IPS DF 4.7 (cell line): ENCODE measurements around the gene SMARCA1.
"Not testable (repeated sequence)": the region's sequence is repeated elsewhere in the genome, so short reads cannot be mapped to it uniquely, and the experiment has no call there.

ENCODE experiments used
- DNase-seq: peaks from one replicate; pipeline ENCODE4 v3.0.0-alpha.2; 2013; ENCODE audit warnings: low spot score; ENCODE audit errors: extremely low read depth

SMARCA1 gene, protein sequence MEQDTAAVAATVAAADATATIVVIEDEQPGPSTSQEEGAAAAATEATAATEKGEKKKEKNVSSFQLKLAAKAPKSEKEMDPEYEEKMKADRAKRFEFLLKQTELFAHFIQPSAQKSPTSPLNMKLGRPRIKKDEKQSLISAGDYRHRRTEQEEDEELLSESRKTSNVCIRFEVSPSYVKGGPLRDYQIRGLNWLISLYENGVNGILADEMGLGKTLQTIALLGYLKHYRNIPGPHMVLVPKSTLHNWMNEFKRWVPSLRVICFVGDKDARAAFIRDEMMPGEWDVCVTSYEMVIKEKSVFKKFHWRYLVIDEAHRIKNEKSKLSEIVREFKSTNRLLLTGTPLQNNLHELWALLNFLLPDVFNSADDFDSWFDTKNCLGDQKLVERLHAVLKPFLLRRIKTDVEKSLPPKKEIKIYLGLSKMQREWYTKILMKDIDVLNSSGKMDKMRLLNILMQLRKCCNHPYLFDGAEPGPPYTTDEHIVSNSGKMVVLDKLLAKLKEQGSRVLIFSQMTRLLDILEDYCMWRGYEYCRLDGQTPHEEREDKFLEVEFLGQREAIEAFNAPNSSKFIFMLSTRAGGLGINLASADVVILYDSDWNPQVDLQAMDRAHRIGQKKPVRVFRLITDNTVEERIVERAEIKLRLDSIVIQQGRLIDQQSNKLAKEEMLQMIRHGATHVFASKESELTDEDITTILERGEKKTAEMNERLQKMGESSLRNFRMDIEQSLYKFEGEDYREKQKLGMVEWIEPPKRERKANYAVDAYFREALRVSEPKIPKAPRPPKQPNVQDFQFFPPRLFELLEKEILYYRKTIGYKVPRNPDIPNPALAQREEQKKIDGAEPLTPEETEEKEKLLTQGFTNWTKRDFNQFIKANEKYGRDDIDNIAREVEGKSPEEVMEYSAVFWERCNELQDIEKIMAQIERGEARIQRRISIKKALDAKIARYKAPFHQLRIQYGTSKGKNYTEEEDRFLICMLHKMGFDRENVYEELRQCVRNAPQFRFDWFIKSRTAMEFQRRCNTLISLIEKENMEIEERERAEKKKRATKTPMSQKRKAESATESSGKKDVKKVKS

DNA sequence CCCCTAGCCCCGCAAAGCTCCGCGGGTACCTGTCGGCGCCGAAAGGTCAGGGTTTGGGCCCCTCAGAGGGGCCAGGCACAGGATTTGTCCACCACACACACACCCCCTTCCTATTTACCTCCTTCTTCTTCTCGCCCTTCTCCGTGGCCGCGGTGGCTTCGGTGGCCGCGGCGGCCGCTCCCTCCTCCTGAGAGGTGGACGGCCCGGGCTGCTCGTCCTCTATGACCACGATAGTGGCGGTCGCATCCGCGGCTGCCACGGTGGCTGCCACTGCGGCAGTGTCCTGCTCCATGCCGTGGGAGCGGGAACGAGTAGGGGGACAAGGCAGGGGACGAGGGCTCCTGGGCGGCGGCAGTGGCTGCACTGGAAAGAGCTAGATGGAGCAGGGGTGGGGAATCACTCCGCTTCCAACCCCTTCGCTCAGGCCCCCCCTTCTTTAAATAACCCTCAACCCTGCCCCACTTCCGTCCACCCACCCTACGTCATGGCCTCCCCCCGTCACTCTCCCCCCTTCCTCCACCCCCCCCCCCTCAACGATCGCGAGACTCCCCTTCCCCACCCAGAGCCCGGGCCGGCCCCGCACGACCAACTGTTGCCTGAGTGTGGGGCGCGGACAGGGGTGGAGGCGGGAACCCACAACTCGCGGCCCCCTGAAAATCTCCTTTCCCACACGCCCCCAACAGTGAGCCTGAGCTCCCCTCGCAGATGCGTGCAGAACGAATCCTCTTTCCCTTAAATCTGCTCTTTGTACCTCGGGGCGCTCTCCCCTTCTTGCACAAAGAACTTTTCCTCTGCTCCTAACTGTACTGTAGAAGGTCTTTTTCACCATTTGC, at the start of gene SMARCA1:
SMARCA1 (minus strand) TSS at position 412 of the 833 bp plus-strand sequence; CDS start at position 292, 120 bp downstream.
- DNase-seq = no peak

- DNase-seq = no peak
Observed at GRCh38 chrX:129572422-129572821, 49.1 kb upstream of the SMARCA1 start.

GRCh38 chrX:129568349-129568748, 45.1 kb upstream of the SMARCA1 start:
- no peak for DNase-seq

DNA sequence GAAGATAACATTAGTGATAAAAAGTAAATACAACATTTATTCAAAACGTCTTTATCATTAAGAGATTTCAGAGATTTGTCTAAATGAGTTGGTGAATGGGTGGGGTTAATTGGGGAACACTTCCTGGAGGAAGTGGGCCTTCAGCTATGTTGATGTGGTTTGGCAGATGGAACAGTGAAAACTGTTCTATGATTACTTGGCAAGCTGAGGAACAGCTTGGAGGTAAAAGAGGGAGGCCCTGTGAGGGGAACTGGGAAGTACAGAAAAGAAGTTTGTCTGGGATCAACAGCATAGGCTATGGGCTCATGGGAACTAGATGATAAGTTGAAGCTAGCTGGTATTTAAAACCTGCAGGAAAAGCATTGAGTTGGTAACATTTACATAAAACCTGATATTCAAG, 42.8 kb upstream of the SMARCA1 start:
- DNase-seq = no peak

DNA sequence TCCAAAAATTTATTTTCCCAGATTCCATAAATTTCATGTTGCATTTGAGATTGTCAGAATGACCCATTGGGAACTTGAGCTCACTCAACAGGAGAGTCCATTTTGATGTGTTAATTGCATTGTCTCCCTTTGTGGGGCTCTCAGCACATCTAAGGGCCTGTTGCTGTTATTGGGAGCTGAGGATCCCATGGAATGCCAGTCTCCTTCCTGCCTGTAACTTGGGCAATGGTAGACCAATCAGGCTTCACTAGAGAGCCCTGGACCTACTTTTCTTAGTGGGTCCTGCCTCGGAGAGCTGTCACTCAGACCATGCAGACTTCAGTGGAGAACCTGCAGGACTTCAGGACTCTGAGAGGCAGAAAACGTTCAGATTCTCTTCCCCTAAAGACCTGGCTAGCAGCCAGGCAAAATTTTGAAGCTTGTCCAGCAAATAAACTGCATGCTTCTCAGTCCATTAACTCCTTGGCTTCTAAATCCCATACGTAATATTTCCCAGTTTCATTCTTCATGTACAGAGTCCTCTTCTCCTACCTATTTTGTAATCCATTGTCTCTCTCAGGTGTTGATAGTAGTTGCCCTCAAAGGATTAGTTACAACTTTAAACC, 41.9 kb upstream of the SMARCA1 start:
- peak; percentile 19 for DNase-seq

DNA sequence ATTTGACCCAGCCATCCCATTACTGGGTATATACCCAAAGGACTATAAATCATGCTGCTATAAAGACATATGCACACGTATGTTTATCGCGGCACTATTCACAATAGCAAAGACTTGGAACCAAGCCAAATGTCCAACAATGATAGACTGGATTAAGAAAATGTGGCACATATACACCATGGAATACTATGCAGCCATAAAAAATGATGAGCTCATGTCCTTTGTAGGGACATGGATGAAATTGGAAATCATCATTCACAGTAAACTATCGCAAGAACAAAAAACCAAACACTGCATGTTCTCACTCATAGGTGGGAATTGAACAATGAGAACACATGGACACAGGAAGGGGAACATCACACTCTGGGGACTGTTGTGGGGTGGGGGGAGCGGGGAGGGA, 41.1 kb upstream of the SMARCA1 start:
- not testable (repeated sequence) for DNase-seq

DNA sequence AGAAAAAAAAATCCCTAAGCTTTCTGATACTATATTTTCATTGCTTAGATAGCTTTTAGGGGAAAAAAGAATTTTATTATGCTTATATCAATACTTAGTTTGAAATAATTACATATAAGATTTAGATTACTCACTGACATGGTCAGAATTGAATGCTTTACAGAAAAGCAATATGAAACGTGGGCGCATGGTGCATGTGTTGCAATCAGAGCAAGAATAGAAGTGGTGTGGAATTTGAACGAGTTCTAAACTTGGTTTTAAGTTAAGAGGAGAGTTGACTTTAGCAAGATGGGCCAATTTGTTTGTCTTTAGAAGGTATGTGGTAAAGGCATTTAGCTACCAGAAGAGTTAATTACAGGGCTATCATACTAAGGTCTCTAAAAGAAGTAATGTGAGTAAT, 38.2 kb upstream of the SMARCA1 start:
- no peak for DNase-seq

DNA sequence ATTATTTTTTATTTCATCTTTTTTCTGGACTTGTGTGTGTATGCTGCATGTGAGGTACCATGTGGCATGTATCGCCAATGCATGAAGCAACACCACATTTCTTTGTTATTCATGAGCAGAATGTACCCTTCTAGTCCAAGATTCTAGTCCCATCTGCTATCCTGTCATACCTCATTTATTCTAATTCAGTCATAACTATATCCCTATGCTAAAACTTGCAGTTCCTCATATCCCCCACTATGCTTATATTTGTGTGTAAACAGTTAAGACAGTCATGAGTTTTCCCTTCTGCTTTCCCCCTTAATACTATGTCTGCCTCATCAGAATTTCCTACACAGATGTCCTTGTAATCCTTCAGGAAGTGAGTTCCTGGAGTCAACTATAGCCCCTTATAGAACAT, 36.5 kb upstream of the SMARCA1 start:
- no peak for DNase-seq

- DNase-seq = no peak
Observed at GRCh38 chrX:129557844-129558480, 34.7 kb upstream of the SMARCA1 start.

DNA sequence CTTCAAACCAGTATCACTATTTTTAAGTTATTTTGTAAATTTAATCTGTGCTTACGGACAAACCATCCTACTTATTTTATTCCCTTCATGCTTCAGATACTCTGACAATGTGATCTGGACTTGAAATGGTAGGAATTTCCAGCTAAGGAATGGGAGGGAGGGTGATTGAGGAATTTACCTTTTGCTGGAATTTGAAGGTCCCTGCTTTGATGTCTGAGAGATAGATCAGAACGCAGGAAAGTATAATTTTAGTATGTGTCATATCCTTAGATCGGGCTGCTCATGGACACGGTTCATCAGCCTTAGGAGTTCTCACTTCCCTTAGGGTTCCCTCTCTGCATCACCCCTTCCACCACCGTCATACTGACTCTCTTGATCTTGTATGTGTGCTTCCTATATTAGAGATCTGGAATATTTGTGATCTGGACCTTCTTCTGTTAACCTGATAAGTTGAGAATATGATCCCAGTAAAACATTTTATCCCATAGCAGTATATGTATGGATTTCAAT, 33.6 kb upstream of the SMARCA1 start:
- no peak for DNase-seq

- not testable (repeated sequence) for DNase-seq
Observed at GRCh38 chrX:129554816-129555215, 31.5 kb upstream of the SMARCA1 start.

DNA sequence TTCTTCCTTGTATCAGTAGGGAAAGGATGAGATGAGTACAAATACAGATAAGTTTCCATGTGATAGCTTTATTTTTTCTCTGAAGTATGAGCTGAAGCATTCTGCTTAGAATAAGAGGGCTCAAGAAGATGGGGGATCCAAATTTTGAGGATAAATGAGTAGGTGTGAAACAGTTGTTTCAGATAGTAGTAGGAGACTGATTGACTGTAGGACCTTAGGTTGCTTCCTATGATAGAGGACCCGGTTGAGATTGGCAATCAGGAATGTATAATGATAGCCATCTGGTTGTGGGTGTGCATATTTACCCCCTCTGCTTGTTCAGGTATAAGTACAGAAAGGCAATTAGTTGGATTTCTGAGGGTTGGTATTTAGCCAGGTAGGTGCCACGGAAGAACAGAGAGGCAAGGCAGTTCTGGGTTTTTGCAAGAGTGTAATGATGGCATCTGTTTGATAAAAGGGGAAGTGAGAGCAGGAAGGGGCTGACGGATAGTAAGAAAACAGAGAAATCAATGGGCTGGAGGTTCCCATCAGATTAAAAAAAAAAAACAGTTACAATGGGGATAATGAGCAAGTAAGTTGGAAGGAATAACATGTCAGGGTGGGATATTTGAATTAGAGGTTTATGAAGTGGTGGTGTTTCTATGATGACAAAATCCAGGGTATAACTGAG, 30.5 kb upstream of the SMARCA1 start:
- DNase-seq = no peak

- no peak for DNase-seq
Observed at GRCh38 chrX:129549124-129549523, 25.8 kb upstream of the SMARCA1 start.

GRCh38 chrX:129545408-129545807, 22.1 kb upstream of the SMARCA1 start:
- no peak for DNase-seq

- no peak for DNase-seq
Observed at GRCh38 chrX:129544780-129545179, 21.5 kb upstream of the SMARCA1 start.

- DNase-seq = no peak
Observed at GRCh38 chrX:129540722-129541184, 17.5 kb upstream of the SMARCA1 start.

DNA sequence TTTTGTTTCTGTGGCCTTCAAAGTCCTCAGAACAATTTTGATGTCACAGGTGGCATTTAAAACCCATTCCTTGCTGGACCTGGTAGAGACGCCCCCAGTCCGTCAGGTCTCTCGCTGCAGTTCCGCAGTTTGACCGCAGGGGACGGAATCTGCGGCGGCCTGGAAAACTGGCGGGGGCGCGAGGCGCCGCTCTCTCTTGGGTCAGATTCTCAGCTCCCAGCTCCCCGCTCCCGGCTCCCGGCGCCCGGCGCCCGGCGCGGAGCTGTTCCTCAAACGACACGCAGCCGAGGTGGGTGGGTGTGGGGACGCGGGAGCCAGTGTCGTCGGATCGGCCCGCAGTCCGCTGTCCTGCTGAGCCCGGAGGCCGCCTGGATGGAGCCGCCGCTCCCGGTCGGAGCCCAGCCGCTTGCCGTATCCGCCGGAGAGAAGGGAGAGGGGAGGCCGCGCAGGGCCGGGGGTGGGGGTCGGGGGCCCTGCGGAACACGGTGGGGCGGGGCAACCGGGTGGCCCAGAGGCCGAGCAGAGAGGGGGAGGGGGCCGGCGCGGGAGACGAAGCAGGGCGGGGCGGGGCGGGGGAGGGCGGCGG, 16.9 kb upstream of the SMARCA1 start, which contains the start of gene OCRL:
OCRL (plus strand) TSS at position 192 of the 586 bp plus-strand sequence; CDS start at position 373, 181 bp downstream.
- DNase-seq = no peak

DNA sequence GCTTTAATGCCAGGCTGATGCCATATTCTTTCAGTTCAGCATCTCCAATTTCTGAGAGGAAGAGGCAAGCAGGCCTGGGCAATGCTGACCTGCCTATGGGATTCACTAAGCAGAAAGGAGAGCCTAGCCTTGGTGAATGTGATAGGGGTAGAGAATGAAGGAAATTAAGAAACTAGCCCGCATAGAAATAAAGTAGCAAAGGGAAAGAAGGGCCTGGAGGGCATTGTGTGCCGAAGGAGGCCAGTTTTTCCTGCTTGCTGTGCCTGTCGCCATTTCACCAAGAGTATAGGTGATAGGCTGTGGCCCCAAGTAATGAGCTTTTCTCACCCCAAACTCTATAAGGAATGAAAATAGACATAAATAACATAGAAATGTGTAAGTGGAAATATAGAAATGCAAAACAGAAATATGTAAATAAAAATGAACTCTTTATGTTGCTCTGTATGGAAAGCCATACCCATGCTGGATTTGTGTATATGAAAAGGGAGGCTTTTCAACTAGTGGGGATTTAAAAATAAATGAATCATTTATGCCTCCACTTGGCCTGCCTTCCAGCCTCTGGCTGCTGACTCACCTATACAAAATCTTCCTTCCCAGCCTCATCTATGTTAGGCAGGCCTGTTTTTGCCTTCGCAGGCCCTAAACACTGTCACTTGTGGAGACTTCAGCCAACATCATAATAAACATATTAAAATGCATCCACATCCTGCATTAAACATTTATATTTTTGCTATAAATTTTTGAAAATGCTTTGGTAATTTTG, 11.7 kb upstream of the SMARCA1 start:
- no peak for DNase-seq
